Activated naive CD4-positive, alpha-beta T cell treated with anti-CD3 and anti-CD28 coated beads for 36 hours (primary cell): ENCODE data around the gene FRMD6. TPM values are rescaled to one million over a fixed set of nuclear protein-coding genes. Genes with fewer than 3 reads are reported as not detected.

Experiments used
- CTCF ChIA-PET: fragments of 350-600 bp; sonication (Branson Sonifier 250); formaldehyde crosslinking; loops from one replicate; lab custom pipeline; 2021; ENCODE audit warnings: antibody characterized with exemption; lab: Charles Lee
- DNase-seq: peaks from one replicate; pipeline ENCODE4 v3.0.0-alpha.2; 2020
- H3K27ac Mint-ChIP-seq: one replicate; pipeline ENCODE4 v1.8.0; 2021; ENCODE audit warnings: mild to moderate bottlenecking, mixed read lengths
- H3K27me3 Mint-ChIP-seq: one replicate; pipeline ENCODE4 v1.8.0; 2021; ENCODE audit warnings: low read depth, mixed read lengths
- H3K36me3 Mint-ChIP-seq: one replicate; pipeline ENCODE4 v1.8.0; 2021; ENCODE audit warnings: low read depth, mixed read lengths
- H3K4me1 Mint-ChIP-seq: one replicate; pipeline ENCODE4 v1.8.0; 2021; ENCODE audit warnings: low read depth, mixed read lengths
- H3K4me3 Mint-ChIP-seq: one replicate; pipeline ENCODE4 v1.8.0; 2021; ENCODE audit warnings: mild to moderate bottlenecking, moderate library complexity, mixed read lengths
- H3K9me3 Mint-ChIP-seq: one replicate; pipeline ENCODE4 v1.8.0; 2021; ENCODE audit warnings: mixed read lengths
- intact Hi-C: fragments of 100-400 bp; cut with micrococcal nuclease; formaldehyde crosslinking; loops from one replicate; pipeline ENCODE4 v1.15.1; 2023
- total RNA-seq, 2 experiments: library from RNA; stranded (reverse); gene quantifications; one replicate each; pipeline ENCODE4 v1.2.3, GENCODE V29; 2021

FRMD6 gene
- total RNA-seq: 1 to 10 TPM; 3.0 to 3.2 TPM

GRCh38 chr14:51651388-51652167 is at the start of gene FRMD6:
TSS of gene FRMD6 (plus strand) at chr14:51651910. CDS start at chr14:51689837, 37,927 bp downstream.
- H3K27ac Mint-ChIP-seq: peak within 1 kb of the TSS; percentile 41

GRCh38 chr14:51602310-51602709 is 49.4 kb upstream of the FRMD6 start:
- intact Hi-C loops: no loop called here
- H3K4me3 Mint-ChIP-seq: no peak overlapping the region
- no peaks in the 10 kb centered on the region for H3K4me1 Mint-ChIP-seq
- no peaks in the 10 kb centered on the region for H3K36me3 Mint-ChIP-seq
- CTCF ChIA-PET: interaction anchor here (0.6 kb wide), 1 partner anchor 946 kb away, joined by 7 read pairs; no protein-coding TSS in a partner anchor
- DNase-seq: no peak
- H3K27me3 Mint-ChIP-seq: peaks cover 13% of the 10 kb centered on the region
- H3K27ac Mint-ChIP-seq: no peak overlapping the region
- no peaks in the 10 kb centered on the region for H3K9me3 Mint-ChIP-seq

More at GRCh38 chr14:51651388-51652167, at the start of gene FRMD6:
- peaks cover 7% of the 10 kb centered on the region for H3K27me3 Mint-ChIP-seq
- CTCF ChIA-PET: interaction anchor here (0.9 to 3.7 kb wide), 16 partner anchors 9 to 412 kb away, joined by 3 to 32 read pairs (median 4); partner anchors contain the start of gene TMX1
- intact Hi-C loops: loop anchor here (1.0 to 10.0 kb wide), 12 partner anchors 91 to 1649 kb away; partner anchors contain the start of genes GNG2, SOS2, TMX1 and TRIM9
- H3K9me3 Mint-ChIP-seq: no peaks in the 10 kb centered on the region
- H3K4me1 Mint-ChIP-seq: peaks cover 21% of the 10 kb centered on the region
- H3K36me3 Mint-ChIP-seq: no peaks in the 10 kb centered on the region
- H3K4me3 Mint-ChIP-seq: peak within 1 kb of the TSS; percentile 78
- peak; percentile 82 for DNase-seq

GRCh38 chr14:51603495-51603894 is 48.2 kb upstream of the FRMD6 start:
- Mint-ChIP-seq H3K36me3 (no peaks in the 10 kb centered on the region), H3K4me1 (no peaks in the 10 kb centered on the region), H3K4me3 (no peak overlapping the region), H3K27me3 (peaks cover 13% of the 10 kb centered on the region), H3K27ac (no peak overlapping the region), H3K9me3 (no peaks in the 10 kb centered on the region)
- CTCF ChIA-PET: no interaction called here
- DNase-seq: no peak
- intact Hi-C loops: no loop called here

- Mint-ChIP-seq H3K27me3 (peaks cover 13% of the 10 kb centered on the region), H3K27ac (no peak overlapping the region), H3K4me1 (no peaks in the 10 kb centered on the region), H3K4me3 (no peak overlapping the region), H3K9me3 (no peaks in the 10 kb centered on the region), H3K36me3 (no peaks in the 10 kb centered on the region)
- CTCF ChIA-PET: no interaction called here
- no peak for DNase-seq
- intact Hi-C loops: no loop called here
Observed at GRCh38 chr14:51604073-51604472, 47.6 kb upstream of the FRMD6 start.

DNA sequence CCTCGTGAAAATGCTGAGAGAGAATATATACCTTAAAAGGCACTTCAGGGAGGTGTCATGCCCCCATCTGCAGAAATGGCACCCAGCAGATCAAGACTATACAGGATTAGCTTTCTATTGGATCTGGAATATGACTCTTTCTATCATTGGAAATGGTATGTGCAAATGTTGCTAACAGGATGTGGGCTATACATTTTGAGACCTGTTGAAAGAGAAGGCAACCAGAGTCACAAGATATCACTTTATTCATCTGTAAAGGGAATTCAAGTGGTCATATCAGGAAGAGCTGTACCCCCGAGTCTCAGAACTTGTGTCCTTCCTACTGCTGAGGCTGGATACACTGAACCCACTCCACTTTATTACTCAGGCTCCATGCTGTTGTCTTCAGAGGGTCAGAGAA is 46.1 kb upstream of the FRMD6 start:
- intact Hi-C loops: no loop called here
- Mint-ChIP-seq H3K27ac (no peak overlapping the region), H3K36me3 (no peaks in the 10 kb centered on the region), H3K27me3 (peaks cover 5% of the 10 kb centered on the region), H3K9me3 (no peaks in the 10 kb centered on the region), H3K4me3 (no peak overlapping the region), H3K4me1 (no peaks in the 10 kb centered on the region)
- CTCF ChIA-PET: no interaction called here
- DNase-seq: no peak

DNA sequence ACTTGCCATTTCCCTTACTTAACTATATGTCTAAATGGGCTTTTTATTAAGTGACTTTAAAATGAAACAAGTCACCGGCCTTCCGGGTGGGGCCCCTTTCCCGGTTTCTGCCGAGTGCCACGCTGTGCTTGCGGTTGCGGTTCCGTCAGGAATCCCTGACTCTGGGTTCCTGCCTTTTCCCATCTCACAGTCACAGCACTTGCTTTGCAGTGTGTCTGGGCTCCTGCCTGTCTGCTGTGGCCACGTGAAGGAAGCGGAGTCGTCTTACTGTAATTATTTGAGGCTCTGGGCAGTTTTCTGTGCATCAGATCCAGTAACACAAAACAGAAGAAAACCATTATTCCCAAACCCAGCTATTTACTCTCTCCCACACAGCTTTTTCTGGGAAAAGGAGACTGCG is 44.0 kb upstream of the FRMD6 start:
- no peak for DNase-seq
- Mint-ChIP-seq H3K36me3 (no peaks in the 10 kb centered on the region), H3K9me3 (no peaks in the 10 kb centered on the region), H3K4me1 (peaks cover 6% of the 10 kb centered on the region), H3K27me3 (peaks cover 5% of the 10 kb centered on the region), H3K27ac (no peak overlapping the region), H3K4me3 (no peak overlapping the region)
- intact Hi-C loops: no loop called here
- CTCF ChIA-PET: interaction anchor here (0.7 to 0.8 kb wide), 2 partner anchors 24 to 45 kb away, joined by 3 read pairs; no protein-coding TSS in a partner anchor

- CTCF ChIA-PET: no interaction called here
- H3K27me3 Mint-ChIP-seq: peaks cover 3% of the 10 kb centered on the region
- DNase-seq: no peak
- peaks cover 10% of the 10 kb centered on the region for H3K4me1 Mint-ChIP-seq
- no peak overlapping the region for H3K4me3 Mint-ChIP-seq
- H3K9me3 Mint-ChIP-seq: no peaks in the 10 kb centered on the region
- H3K27ac Mint-ChIP-seq: no peak overlapping the region
- intact Hi-C loops: no loop called here
- no peaks in the 10 kb centered on the region for H3K36me3 Mint-ChIP-seq
Observed at GRCh38 chr14:51609251-51609954, 42.3 kb upstream of the FRMD6 start.

DNA sequence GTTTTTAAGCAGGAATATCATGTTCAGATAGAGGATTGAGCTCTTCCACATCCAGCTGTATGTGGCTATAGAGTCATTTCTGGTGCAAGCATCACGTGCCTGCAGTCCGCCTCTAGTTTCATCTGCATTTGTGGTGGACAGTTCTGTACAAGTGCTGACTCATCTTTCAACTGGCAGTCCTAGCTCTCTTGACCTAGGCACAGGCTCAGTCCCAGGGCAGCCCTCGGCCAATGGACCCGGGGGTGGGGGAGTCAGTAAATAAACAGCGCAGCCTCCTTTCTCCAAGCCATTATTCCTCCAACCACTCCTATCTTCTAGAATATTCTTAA is 41.8 kb upstream of the FRMD6 start:
- no peaks in the 10 kb centered on the region for H3K9me3 Mint-ChIP-seq
- intact Hi-C loops: no loop called here
- peaks cover 10% of the 10 kb centered on the region for H3K4me1 Mint-ChIP-seq
- no peak overlapping the region for H3K4me3 Mint-ChIP-seq
- no peak for DNase-seq
- no peak overlapping the region for H3K27ac Mint-ChIP-seq
- CTCF ChIA-PET: no interaction called here
- H3K27me3 Mint-ChIP-seq: peaks cover 3% of the 10 kb centered on the region
- no peaks in the 10 kb centered on the region for H3K36me3 Mint-ChIP-seq

DNA sequence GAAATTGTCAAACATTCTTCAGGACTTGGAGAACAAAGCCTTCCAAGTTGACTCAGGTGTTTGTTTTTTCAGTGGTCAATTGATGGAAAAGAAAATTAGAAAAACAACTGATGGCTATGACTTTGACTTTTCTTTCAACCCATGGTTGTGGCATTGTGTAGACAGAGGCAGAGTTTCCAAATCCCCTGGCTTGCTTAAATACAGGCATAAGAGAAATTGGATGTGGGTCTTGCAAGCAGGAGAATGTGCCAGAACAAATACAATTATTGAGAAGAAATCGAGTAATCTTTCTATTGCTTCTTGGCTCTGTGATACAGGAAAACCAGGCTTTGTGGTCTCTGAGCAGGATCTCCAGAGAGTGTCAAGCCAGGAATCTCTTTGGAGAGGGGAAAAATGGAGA is 40.9 kb upstream of the FRMD6 start:
- Mint-ChIP-seq H3K27me3 (peaks cover 3% of the 10 kb centered on the region), H3K9me3 (no peaks in the 10 kb centered on the region), H3K4me1 (peaks cover 10% of the 10 kb centered on the region), H3K27ac (no peak overlapping the region), H3K36me3 (no peaks in the 10 kb centered on the region), H3K4me3 (no peak overlapping the region)
- DNase-seq: no peak
- intact Hi-C loops: no loop called here
- CTCF ChIA-PET: no interaction called here

GRCh38 chr14:51612449-51612848 is 39.3 kb upstream of the FRMD6 start:
- peaks cover 10% of the 10 kb centered on the region for H3K4me1 Mint-ChIP-seq
- no peaks in the 10 kb centered on the region for H3K36me3 Mint-ChIP-seq
- H3K27ac Mint-ChIP-seq: no peak overlapping the region
- DNase-seq: no peak
- H3K9me3 Mint-ChIP-seq: no peaks in the 10 kb centered on the region
- CTCF ChIA-PET: no interaction called here
- H3K4me3 Mint-ChIP-seq: no peak overlapping the region
- intact Hi-C loops: no loop called here
- peaks cover 3% of the 10 kb centered on the region for H3K27me3 Mint-ChIP-seq

- Mint-ChIP-seq H3K4me3 (no peak overlapping the region), H3K27ac (no peak overlapping the region), H3K4me1 (peaks cover 10% of the 10 kb centered on the region), H3K9me3 (no peaks in the 10 kb centered on the region), H3K36me3 (no peaks in the 10 kb centered on the region), H3K27me3 (peaks cover 3% of the 10 kb centered on the region)
- CTCF ChIA-PET: no interaction called here
- no peak for DNase-seq
- intact Hi-C loops: no loop called here
Observed at GRCh38 chr14:51613416-51613815, 38.3 kb upstream of the FRMD6 start.

GRCh38 chr14:51614707-51615106 is 37.0 kb upstream of the FRMD6 start:
- CTCF ChIA-PET: no interaction called here

More at GRCh38 chr14:51614707-51615106, 37.0 kb upstream of the FRMD6 start:
- H3K27me3 Mint-ChIP-seq: peaks cover 3% of the 10 kb centered on the region
- no peak overlapping the region for H3K27ac Mint-ChIP-seq
- DNase-seq: no peak
- no peaks in the 10 kb centered on the region for H3K9me3 Mint-ChIP-seq
- no peaks in the 10 kb centered on the region for H3K36me3 Mint-ChIP-seq
- intact Hi-C loops: no loop called here
- H3K4me1 Mint-ChIP-seq: peaks cover 10% of the 10 kb centered on the region
- no peak overlapping the region for H3K4me3 Mint-ChIP-seq
